Spinal cord (tissue), 10 donors: Measurements from ENCODE around the gene REC8. TPM values are rescaled to one million over a fixed set of nuclear protein-coding genes. Genes with fewer than 3 reads are reported as not detected.

Source experiments
- DNase-seq, 6 donors: peaks; one replicate each; pipeline versions ENCODE4 v3.0.0 to v3.0.0-alpha.2; 2013 to 2015; ENCODE audit warnings: low spot score in 6 of 6, low read depth in 4 of 6
- H3K27ac ChIP-seq: one replicate; pipeline ENCODE4 v1.5.1; 2013; ENCODE audit warnings: low read depth, low read length, control low read depth
- H3K27me3 ChIP-seq: one replicate; pipeline ENCODE4 v1.6.1; 2013; ENCODE audit warnings: low read length; ENCODE audit not compliant: control insufficient read depth, insufficient read depth
- H3K36me3 ChIP-seq: one replicate; pipeline ENCODE4 v1.6.1; 2013; ENCODE audit warnings: low read length; ENCODE audit not compliant: control insufficient read depth, insufficient read depth
- H3K4me1 ChIP-seq: one replicate; pipeline ENCODE4 v1.6.1; 2013; ENCODE audit warnings: low read length; ENCODE audit not compliant: control insufficient read depth, insufficient read depth
- H3K4me3 ChIP-seq: one replicate; pipeline ENCODE4 v1.5.1; 2013; ENCODE audit warnings: low read depth, low read length, control low read depth
- H3K9me3 ChIP-seq: one replicate; pipeline ENCODE4 v1.6.1; 2013; ENCODE audit warnings: low read length; ENCODE audit not compliant: control insufficient read depth, insufficient read depth
- WGBS: methylation state at CpG from one replicate; pipeline ENCODE4 v1.1.5; 2013; ENCODE audit warnings: missing lambda C conversion rate; ENCODE audit not compliant: insufficient coverage; 5-methylcytosine and 5-hydroxymethylcytosine counted together
- polyA plus RNA-seq, 2 donors: library from polyadenylated mRNA; unstranded; fragments of 120-200 nt; gene quantifications; one replicate each; pipeline ENCODE4 v1.2.1, GENCODE V29; 2013; ENCODE audit not compliant: insufficient read length in 2 of 2
- total RNA-seq, 2 donors: library from RNA; depleted of rRNA in 1 of 2; stranded (reverse); fragments of 120-200 nt in 1 of 2; fragments of >200 nt in 1 of 2; gene quantifications; one replicate each; pipeline versions ENCODE4 v1.2.3 to v1.2.4, GENCODE V29; 2013 to 2014
- donor health status: healthy.

REC8 gene
- total and polyA plus RNA-seq, 4 donors: 18.7 to 129 (median 58.9) TPM

DNA sequence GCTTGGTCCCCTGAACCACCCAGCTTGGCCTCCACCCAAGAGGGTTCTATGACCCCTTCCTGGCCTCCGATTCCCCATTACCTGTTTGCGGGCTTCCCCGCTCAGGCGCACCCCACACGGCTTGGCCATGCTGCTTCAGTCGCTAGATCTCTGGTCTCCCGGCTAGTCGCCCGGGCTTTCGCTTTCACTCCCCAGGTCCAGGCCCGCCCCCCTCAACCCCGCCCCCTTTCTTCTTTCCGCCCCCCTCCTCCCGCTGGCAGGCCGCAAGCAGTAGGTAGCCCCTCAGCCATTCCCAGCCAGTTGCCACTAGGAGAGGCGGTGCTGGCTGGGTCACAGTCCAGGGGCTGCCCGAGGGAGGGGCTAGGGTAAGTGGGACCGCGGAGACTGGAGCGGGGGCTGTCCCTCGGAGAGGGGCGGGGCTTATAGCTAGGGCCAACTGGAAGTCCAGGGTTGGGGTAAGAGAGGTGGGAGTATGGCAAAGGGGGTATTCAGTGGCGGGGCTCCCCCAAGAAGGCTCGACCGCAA, 25.4 kb upstream of the REC8 start, which contains the start of gene PSME2:
PSME2 (minus strand) TSS at position 158 of the 525 bp plus-strand sequence; CDS start at position 129, 29 bp downstream.
- H3K27me3 ChIP-seq: no peaks in the 10 kb centered on the region
- H3K27ac ChIP-seq: peak within 1 kb of the TSS; percentile 98
- peaks cover 32% of the 10 kb centered on the region for H3K36me3 ChIP-seq
- peaks cover 36% of the 10 kb centered on the region for H3K4me1 ChIP-seq
- no peaks in the 10 kb centered on the region for H3K9me3 ChIP-seq
- H3K4me3 ChIP-seq: peak within 1 kb of the TSS; percentile 96
- WGBS: under 1% methylated on average over 17 of the region's 25 CpGs
- peak; percentile 77 to 96 (median 89) for DNase-seq

GRCh38 chr14:24146978-24147760, 24.7 kb upstream of the REC8 start, which contains the start of gene RNF31:
Gene RNF31 (plus strand): TSS chr14:24147498. CDS start chr14:24147699, 201 bp downstream.
- DNase-seq: peak; percentile 90 to 99 (median 98)
- H3K36me3 ChIP-seq: peaks cover 38% of the 10 kb centered on the region
- 0% methylated on average over 56 of the region's 57 CpGs for WGBS
- H3K27ac ChIP-seq: peak within 1 kb of the TSS; percentile 98
- H3K9me3 ChIP-seq: no peaks in the 10 kb centered on the region
- no peaks in the 10 kb centered on the region for H3K27me3 ChIP-seq
- H3K4me1 ChIP-seq: peaks cover 31% of the 10 kb centered on the region
- peak within 1 kb of the TSS; percentile 96 for H3K4me3 ChIP-seq

DNA sequence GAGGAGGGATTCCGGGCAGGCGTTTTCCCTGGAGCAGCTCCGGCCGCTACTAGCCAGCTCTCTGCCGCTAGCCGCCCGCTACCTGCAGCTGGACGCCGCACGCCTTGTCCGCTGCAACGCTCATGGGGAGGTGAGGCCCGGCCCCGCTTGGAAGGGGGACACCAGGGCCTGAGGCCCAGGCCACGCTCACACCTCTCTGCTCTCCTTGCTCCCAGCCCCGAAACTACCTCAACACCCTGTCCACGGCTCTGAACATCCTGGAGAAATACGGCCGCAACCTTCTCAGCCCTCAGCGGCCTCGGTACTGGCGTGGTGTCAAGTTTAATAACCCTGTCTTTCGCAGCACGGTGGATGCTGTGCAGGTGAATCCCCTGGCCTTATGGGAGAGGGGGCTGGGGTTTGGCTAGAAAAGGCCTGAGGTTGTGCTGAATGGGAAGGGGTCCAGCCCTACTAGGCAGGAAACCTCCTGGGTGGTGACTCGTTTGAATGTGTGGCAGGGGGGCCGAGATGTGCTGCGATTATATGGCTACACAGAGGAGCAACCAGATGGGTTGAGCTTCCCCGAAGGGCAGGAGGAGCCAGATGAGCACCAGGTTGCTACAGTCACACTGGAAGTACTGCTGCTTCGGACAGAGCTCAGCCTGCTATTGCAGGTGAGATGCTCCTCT, 24.0 kb upstream of the REC8 start:
- Histone ChIP-seq H3K36me3 (peaks cover 45% of the 10 kb centered on the region), H3K9me3 (no peaks in the 10 kb centered on the region), H3K27ac (peak overlapping the region; percentile 98), H3K4me1 (peaks cover 28% of the 10 kb centered on the region), H3K27me3 (no peaks in the 10 kb centered on the region), H3K4me3 (peak overlapping the region; percentile 96)
- WGBS: 5% methylated on average over 28 of the region's 29 CpGs
- DNase-seq: no peak

DNA sequence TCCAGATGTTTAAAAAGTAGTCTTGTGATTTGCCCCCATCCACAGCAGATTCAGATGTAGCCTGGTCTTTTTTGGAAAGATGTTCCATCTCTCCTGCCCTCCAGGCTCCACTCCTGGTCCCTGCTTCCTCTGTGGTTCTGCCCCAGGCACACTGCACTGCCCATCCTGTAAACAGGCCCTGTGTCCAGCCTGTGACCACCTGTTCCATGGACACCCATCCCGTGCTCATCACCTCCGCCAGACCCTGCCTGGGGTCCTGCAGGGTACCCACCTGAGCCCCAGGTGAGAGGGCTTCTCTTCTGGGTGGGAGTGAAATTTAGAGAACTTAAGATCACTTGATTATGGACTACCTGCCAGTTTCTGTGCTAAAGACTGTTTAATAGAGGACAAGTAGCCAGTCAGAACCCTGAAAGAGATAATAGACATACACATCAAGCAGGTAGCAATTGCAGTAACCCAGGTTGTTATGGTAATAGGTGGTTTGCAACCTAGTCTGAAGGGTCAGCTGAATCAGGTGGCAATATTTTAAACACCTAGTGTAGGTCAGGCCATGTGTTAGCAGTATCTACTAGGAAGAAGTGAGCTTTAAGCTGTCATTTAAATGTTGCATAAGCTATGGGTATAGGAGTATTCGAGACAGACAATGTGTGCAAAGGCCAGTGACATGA, 22.4 kb upstream of the REC8 start:
- no peak overlapping the region for H3K27ac ChIP-seq
- no peak overlapping the region for H3K4me3 ChIP-seq
- peaks cover 28% of the 10 kb centered on the region for H3K4me1 ChIP-seq
- 100% methylated on average over 3 of the region's 3 CpGs for WGBS
- H3K27me3 ChIP-seq: no peaks in the 10 kb centered on the region
- DNase-seq: no peak
- no peaks in the 10 kb centered on the region for H3K9me3 ChIP-seq
- H3K36me3 ChIP-seq: peaks cover 55% of the 10 kb centered on the region

GRCh38 chr14:24150061-24150460, 21.8 kb upstream of the REC8 start:
- H3K4me1 ChIP-seq: peaks cover 28% of the 10 kb centered on the region
- no peak for DNase-seq
- WGBS: 89% methylated on average over 9 of the region's 9 CpGs
- no peaks in the 10 kb centered on the region for H3K9me3 ChIP-seq
- no peak overlapping the region for H3K4me3 ChIP-seq
- peaks cover 61% of the 10 kb centered on the region for H3K36me3 ChIP-seq
- H3K27ac ChIP-seq: no peak overlapping the region
- no peaks in the 10 kb centered on the region for H3K27me3 ChIP-seq

DNA sequence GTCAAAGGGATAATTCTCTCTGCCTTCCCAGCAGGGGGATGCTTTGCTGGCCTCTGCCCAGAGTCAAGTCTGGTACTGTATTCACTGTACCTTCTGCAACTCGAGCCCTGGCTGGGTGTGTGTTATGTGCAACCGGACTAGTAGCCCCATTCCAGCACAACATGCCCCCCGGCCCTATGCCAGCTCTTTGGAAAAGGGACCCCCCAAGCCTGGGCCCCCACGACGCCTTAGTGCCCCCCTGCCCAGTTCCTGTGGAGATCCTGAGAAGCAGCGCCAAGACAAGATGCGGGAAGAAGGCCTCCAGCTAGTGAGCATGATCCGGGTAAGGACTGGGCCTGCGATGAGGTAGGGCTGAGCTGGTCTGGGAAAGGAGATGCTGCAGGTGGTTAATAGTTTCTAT, 21.3 kb upstream of the REC8 start:
- peaks cover 66% of the 10 kb centered on the region for H3K36me3 ChIP-seq
- no peaks in the 10 kb centered on the region for H3K9me3 ChIP-seq
- DNase-seq: no peak
- H3K27me3 ChIP-seq: no peaks in the 10 kb centered on the region
- no peak overlapping the region for H3K27ac ChIP-seq
- H3K4me3 ChIP-seq: no peak overlapping the region
- peaks cover 24% of the 10 kb centered on the region for H3K4me1 ChIP-seq
- WGBS: 90% methylated on average over 8 of the region's 9 CpGs

DNA sequence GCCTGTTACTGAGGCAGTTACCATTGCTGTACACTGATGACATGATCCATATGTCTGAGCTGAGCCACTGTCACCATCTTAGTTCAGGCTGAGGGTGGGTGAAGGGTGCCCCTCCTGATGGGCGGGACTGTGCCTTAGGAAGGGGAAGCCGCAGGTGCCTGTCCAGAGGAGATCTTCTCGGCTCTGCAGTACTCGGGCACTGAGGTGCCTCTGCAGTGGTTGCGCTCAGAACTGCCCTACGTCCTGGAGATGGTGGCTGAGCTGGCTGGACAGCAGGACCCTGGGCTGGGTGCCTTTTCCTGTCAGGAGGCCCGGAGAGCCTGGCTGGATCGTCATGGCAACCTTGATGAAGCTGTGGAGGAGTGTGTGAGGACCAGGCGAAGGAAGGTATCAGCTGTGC, 20.9 kb upstream of the REC8 start:
- Histone ChIP-seq H3K36me3 (peaks cover 70% of the 10 kb centered on the region), H3K27me3 (no peaks in the 10 kb centered on the region), H3K4me1 (peaks cover 24% of the 10 kb centered on the region), H3K4me3 (no peak overlapping the region), H3K27ac (no peak overlapping the region), H3K9me3 (no peaks in the 10 kb centered on the region)
- DNase-seq: no peak
- WGBS: 81% methylated on average over 8 of the region's 9 CpGs

DNA sequence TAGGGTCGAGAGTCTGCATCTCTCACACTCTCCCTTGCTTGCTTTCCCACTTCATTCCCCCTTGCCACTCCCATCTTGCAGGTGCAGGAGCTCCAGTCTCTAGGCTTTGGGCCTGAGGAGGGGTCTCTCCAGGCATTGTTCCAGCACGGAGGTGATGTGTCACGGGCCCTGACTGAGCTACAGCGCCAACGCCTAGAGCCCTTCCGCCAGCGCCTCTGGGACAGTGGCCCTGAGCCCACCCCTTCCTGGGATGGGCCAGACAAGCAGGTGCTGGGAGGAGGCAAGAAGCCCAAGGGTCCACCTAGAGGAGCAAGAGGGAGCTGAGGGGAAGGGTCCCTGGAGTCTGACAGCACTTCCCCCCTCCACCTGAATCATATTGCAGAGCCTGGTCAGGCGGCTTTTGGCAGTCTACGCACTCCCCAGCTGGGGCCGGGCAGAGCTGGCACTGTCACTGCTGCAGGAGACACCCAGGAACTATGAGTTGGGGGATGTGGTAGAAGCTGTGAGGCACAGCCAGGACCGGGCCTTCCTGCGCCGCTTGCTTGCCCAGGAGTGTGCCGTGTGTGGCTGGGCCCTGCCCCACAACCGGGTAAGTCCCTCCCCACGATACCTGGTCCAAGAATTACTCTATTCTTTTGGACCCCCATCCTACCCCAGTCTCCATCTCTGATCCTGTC, 20.3 kb upstream of the REC8 start:
- no peak for DNase-seq

DNA sequence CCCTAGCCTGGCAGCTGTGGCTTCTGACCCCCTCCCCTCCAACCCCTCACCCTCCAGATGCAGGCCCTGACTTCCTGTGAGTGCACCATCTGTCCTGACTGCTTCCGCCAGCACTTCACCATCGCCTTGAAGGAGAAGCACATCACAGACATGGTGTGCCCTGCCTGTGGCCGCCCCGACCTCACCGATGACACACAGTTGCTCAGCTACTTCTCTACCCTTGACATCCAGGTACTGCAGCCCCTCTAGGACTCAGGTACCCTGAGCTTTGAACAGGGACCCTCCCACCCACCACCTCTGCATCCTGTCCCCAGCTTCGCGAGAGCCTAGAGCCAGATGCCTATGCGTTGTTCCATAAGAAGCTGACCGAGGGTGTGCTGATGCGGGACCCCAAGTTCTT, 16.8 kb upstream of the REC8 start:
- no peak overlapping the region for H3K27ac ChIP-seq
- H3K4me3 ChIP-seq: no peak overlapping the region
- H3K9me3 ChIP-seq: no peaks in the 10 kb centered on the region
- DNase-seq: no peak
- peaks cover 90% of the 10 kb centered on the region for H3K36me3 ChIP-seq
- no peaks in the 10 kb centered on the region for H3K27me3 ChIP-seq
- peaks cover 5% of the 10 kb centered on the region for H3K4me1 ChIP-seq
- 98% methylated on average over 8 of the region's 10 CpGs for WGBS

More for the DNA sequence above, 20.3 kb upstream of the REC8 start:
- Histone ChIP-seq H3K4me1 (peaks cover 20% of the 10 kb centered on the region), H3K4me3 (no peak overlapping the region), H3K9me3 (no peaks in the 10 kb centered on the region), H3K27ac (no peak overlapping the region), H3K36me3 (peaks cover 76% of the 10 kb centered on the region), H3K27me3 (no peaks in the 10 kb centered on the region)
- 91% methylated on average over 11 of the region's 16 CpGs for WGBS
